CD4-positive, alpha-beta T cell (primary cell): ENCODE results near the gene ULK2. TPM values are rescaled to one million over a fixed set of nuclear protein-coding genes. Genes with fewer than 3 reads are reported as not detected.

Experiments used
- ATAC-seq: fragments of 200-7000 bp; cut with Tn5 transposase; one replicate; pipeline ENCODE4 v1.10.0; 2022; ENCODE audit warnings: mild to moderate bottlenecking; ENCODE audit not compliant: poor library complexity
- CTCF ChIA-PET: fragments of 350-600 bp; sonication (Branson Sonifier 250); formaldehyde crosslinking; loops from one replicate; lab custom pipeline; 2021; ENCODE audit warnings: antibody characterized with exemption, inconsistent platforms; lab: Charles Lee
- POLR2A ChIA-PET: fragments of 350-600 bp; sonication (Branson Sonifier 250); formaldehyde crosslinking; loops from one replicate; lab custom pipeline; 2021; ENCODE audit warnings: antibody characterized with exemption, inconsistent platforms; lab: Charles Lee
- DNase-seq, 14 experiments: peaks; one replicate each; pipeline ENCODE4 v3.0.0-alpha.2; 2013 to 2020; ENCODE audit warnings: mixed read lengths in 2 of 14
- H3K27ac ChIP-seq, 2 donors: one replicate each; pipeline versions ENCODE4 v1.5.1 to v1.7.0; 2013; ENCODE audit warnings: low read length in 2 of 2, low read depth in 1 of 2, mild to moderate bottlenecking in 1 of 2
- H3K27me3 ChIP-seq, 2 experiments: 1 replicate in 1 of 2; 2 replicates in 1 of 2; pipeline versions ENCODE4 v1.6.1 to v1.7.0; 2013; ENCODE audit warnings: low read length in 2 of 2, control low read depth in 1 of 2, mild to moderate bottlenecking in 1 of 2, moderate library complexity in 1 of 2; ENCODE audit not compliant: insufficient read depth in 2 of 2, control insufficient read depth in 1 of 2
- H3K36me3 ChIP-seq: one replicate; pipeline ENCODE4 v1.6.1; 2013; ENCODE audit warnings: low read length, control low read depth; ENCODE audit not compliant: insufficient read depth
- H3K4me1 ChIP-seq: one replicate; pipeline ENCODE4 v1.6.1; 2013; ENCODE audit warnings: low read length, control low read depth; ENCODE audit not compliant: insufficient read depth
- H3K4me3 ChIP-seq: one replicate; pipeline ENCODE4 v1.5.1; 2013; ENCODE audit warnings: mild to moderate bottlenecking, low read length, moderate library complexity
- H3K9me3 ChIP-seq, 2 experiments: 1 replicate in 1 of 2; 2 replicates in 1 of 2; pipeline versions ENCODE4 v1.6.1 to v1.7.0; 2013; ENCODE audit warnings: low read length in 2 of 2, mild to moderate bottlenecking in 2 of 2, control low read depth in 1 of 2, moderate library complexity in 1 of 2; ENCODE audit not compliant: control insufficient read depth in 1 of 2, insufficient read depth in 1 of 2
- H3K27ac Mint-ChIP-seq: one replicate; pipeline ENCODE4 v1.8.0; 2020; ENCODE audit warnings: mixed read lengths
- H3K27me3 Mint-ChIP-seq: one replicate; pipeline ENCODE4 v1.8.0; 2021; ENCODE audit warnings: mixed read lengths
- H3K36me3 Mint-ChIP-seq: one replicate; pipeline ENCODE4 v1.8.0; 2021; ENCODE audit warnings: low read depth, mixed read lengths
- H3K4me1 Mint-ChIP-seq: one replicate; pipeline ENCODE4 v1.8.0; 2021; ENCODE audit warnings: low read depth, mixed read lengths
- H3K4me3 Mint-ChIP-seq: one replicate; pipeline ENCODE4 v1.8.0; 2020; ENCODE audit warnings: mild to moderate bottlenecking, mixed read lengths
- H3K9me3 Mint-ChIP-seq: one replicate; pipeline ENCODE4 v1.8.0; 2020; ENCODE audit warnings: mixed read lengths
- CTCF ChIP-seq: fragments of 200-600 bp; IDR thresholded peaks from one replicate; pipeline ENCODE4 v1.8.0; 2022; ENCODE audit warnings: antibody characterized with exemption, mild to moderate bottlenecking
- intact Hi-C, 2 experiments: fragments of 100-400 bp; cut with DNase I in 1 of 2; cut with micrococcal nuclease in 1 of 2; formaldehyde crosslinking; loops; one replicate each; pipeline versions ENCODE4 v1.15.1 to v1.9.0; 2023 to 2025; cut with DNase I, micrococcal nuclease
- total RNA-seq, 174 experiments: library from RNA in 2 of 174; stranded (reverse) in 2 of 174; gene quantifications; one replicate each; pipeline ENCODE4 v1.2.3 and lab custom pipeline; 2021 to 2026

Gene ULK2
- total RNA-seq, 2 experiments from 2014 or later, result 17.1 to 18.3 TPM

- Mint-ChIP-seq H3K4me1 (no peaks in the 10 kb centered on the region), H3K27ac (no peak overlapping the region), H3K36me3 (peaks cover 73% of the 10 kb centered on the region), H3K9me3 (no peaks in the 10 kb centered on the region), H3K27me3 (no peaks in the 10 kb centered on the region), H3K4me3 (no peak overlapping the region)
- no peaks in the 10 kb centered on the region for H3K27me3 ChIP-seq
- POLR2A ChIA-PET, result no interaction called here
- CTCF ChIA-PET, result no interaction called here
- DNase-seq, result no peak
- no peak overlapping the region for H3K27ac ChIP-seq
- intact Hi-C loops, result no loop called here
- peaks cover 13% of the 10 kb centered on the region for H3K36me3 ChIP-seq
- peaks cover 0 to 4% of the 10 kb centered on the region in 2 experiments for H3K9me3 ChIP-seq
- no peak for TF ChIP-seq CTCF
- no peak overlapping the region for H3K4me3 ChIP-seq
- H3K4me1 ChIP-seq, result no peaks in the 10 kb centered on the region
- ATAC-seq, result no peak
These were observed 33.8 kb downstream of the ULK2 start for GRCh38 chr17:19833914-19834313.

DNA sequence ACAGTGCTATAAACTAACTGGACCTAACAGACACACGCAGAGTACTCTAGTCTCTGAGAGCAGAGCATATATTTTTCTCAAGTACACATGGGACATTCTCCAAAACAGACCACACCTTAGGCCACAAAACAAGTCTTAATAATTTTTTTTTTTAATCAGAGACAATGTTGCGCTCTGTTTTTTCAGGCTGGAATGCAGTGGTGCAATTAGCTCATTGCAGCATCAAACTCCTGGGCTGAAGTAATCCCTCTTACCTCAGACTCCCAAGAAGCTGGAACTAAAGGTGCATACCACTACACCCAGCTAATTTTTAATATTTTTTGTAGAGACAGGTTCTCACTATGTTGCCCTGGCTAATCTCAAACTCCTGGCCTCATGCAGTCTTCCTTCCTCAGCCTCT is 37.7 kb downstream of the ULK2 start:
- TF ChIP-seq CTCF, result no peak
- Mint-ChIP-seq H3K4me3 (no peak overlapping the region), H3K36me3 (peaks cover 84% of the 10 kb centered on the region), H3K27ac (no peak overlapping the region), H3K27me3 (no peaks in the 10 kb centered on the region), H3K4me1 (no peaks in the 10 kb centered on the region), H3K9me3 (no peaks in the 10 kb centered on the region)
- DNase-seq (no peak), ATAC-seq (no peak)
- H3K36me3 ChIP-seq, result peaks cover 11% of the 10 kb centered on the region
- intact Hi-C loops, result no loop called here
- H3K4me1 ChIP-seq, result no peaks in the 10 kb centered on the region
- no peaks in the 10 kb centered on the region for H3K27me3 ChIP-seq
- H3K27ac ChIP-seq, result no peak overlapping the region
- peaks cover 0 to 4% of the 10 kb centered on the region in 2 experiments for H3K9me3 ChIP-seq
- POLR2A ChIA-PET, result no interaction called here
- no peak overlapping the region for H3K4me3 ChIP-seq
- CTCF ChIA-PET, result no interaction called here

- peak; percentile 28 for TF ChIP-seq CTCF
- CTCF ChIA-PET, result no interaction called here
- Histone ChIP-seq H3K4me3 (no peak overlapping the region), H3K4me1 (no peaks in the 10 kb centered on the region), H3K27me3 (no peaks in the 10 kb centered on the region), H3K9me3 (no peaks in the 10 kb centered on the region), H3K27ac (no peak overlapping the region), H3K36me3 (peaks cover 13% of the 10 kb centered on the region)
- H3K4me1 Mint-ChIP-seq, result no peaks in the 10 kb centered on the region
- no peaks in the 10 kb centered on the region for H3K9me3 Mint-ChIP-seq
- no peak overlapping the region for H3K4me3 Mint-ChIP-seq
- POLR2A ChIA-PET, result no interaction called here
- DNase-seq (peak in 9 of 14 experiments; percentile 5 to 45 (median 16)), ATAC-seq (peak; percentile 57)
- intact Hi-C loops, result loop anchor here in 1 of 2 experiments (2.0 kb wide), 1 partner anchor 298 kb away; no protein-coding TSS in a partner anchor
- H3K36me3 Mint-ChIP-seq, result peaks cover 78% of the 10 kb centered on the region
- no peaks in the 10 kb centered on the region for H3K27me3 Mint-ChIP-seq
- no peak overlapping the region for H3K27ac Mint-ChIP-seq
These were observed 55.3 kb downstream of the ULK2 start for GRCh38 chr17:19812407-19812806.
